Epithelial cell of proximal tubule (primary cell): ENCODE data around the gene ADCY2. TPM values are rescaled to one million over a fixed set of nuclear protein-coding genes. Genes with fewer than 3 reads are reported as not detected.
A peak's percentile ranks its signal among the peaks of the same experiment; 100 is the strongest.

Source experiments
- DNase-seq: peaks from one replicate; pipeline ENCODE4 v3.0.0-alpha.2; 2011; ENCODE audit warnings: low read depth
- H3K4me3 ChIP-seq: 2 replicates; pipeline ENCODE4 v1.5.1; 2011; ENCODE audit warnings: low read depth, mild to moderate bottlenecking, low read length
- CTCF ChIP-seq: conservative IDR thresholded peaks from 2 replicates; pipeline ENCODE4 v1.5.1; 2012; ENCODE audit warnings: low read depth, mild to moderate bottlenecking, low read length
- total RNA-seq: library from RNA; depleted of rRNA; stranded (reverse); fragments of >200 nt; gene quantifications from 2 replicates; pipeline ENCODE4 v1.2.3, GENCODE V29; 2015

The ADCY2 gene
- total RNA-seq, 1 donor from 2014 or later, result 0.12 TPM

DNA sequence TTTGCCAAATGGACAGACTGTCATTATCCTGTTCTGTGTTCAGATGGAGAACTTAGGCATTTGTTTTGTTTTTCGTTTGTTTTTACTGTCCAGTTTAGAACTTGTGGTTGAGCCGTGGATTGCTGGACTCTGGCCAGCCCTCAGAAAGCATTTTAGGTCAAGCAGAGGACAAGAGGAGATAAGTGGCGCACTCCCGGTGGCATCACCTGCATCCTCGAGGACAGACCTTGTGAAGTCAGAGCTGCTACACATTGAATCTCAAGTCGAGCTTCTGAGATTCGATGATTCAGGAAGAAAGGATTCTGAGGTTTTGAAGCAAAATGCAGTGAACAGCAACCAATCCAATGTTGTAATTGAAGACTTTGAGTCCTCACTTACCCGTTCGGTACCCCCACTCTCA lies 481.9 kb downstream of the ADCY2 start:
- no peak for DNase-seq
- H3K4me3 ChIP-seq, result no peak overlapping the region
- no peak for TF ChIP-seq CTCF

DNA sequence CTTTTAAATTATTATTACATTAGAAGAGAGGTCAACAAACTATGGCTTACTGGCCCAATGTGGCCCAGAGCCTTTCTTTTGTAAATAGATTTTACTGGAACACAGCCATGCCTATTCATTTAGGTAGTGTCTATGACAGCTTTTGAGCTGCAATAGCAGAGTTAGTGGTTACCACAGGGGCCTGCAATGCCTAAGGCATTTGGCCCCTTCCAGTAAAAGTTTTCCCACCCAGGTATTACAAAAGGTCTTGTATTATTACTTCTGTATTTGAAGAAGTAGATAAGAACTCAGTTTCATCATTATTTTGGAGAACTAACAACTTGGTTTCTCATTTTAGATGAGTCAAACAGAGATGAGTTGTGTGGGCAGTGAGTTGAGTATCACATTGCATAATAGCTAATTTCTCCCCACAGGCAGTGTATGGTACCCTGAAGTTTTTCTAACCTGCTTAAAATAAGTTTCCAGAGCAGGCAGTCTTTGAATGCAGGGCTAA lies 482.5 kb downstream of the ADCY2 start:
- peak overlapping the region; percentile 3 for H3K4me3 ChIP-seq
- no peak for DNase-seq
- TF ChIP-seq CTCF, result no peak
